Loucy (cell line): ENCODE data around the gene RPN1.

Experiments used
- H2AFZ ChIP-seq: fragments of 200-600 bp; sonication (generic); 2 replicates; pipeline ENCODE4 v1.6.0; 2016; ENCODE audit warnings: antibody characterized with exemption, mild to moderate bottlenecking, low read length, moderate library complexity
- H3F3A ChIP-seq: fragments of 200-600 bp; 2 replicates; pipeline ENCODE4 v1.6.0; 2016; ENCODE audit warnings: antibody characterized with exemption, low read depth, mild to moderate bottlenecking
- H3K27me3 ChIP-seq: fragments of 200-600 bp; sonication (generic); 2 replicates; pipeline ENCODE4 v1.6.1; 2014; ENCODE audit warnings: low read length, mild to moderate bottlenecking; ENCODE audit not compliant: insufficient read depth, poor library complexity, severe bottlenecking
- H3K36me3 ChIP-seq: fragments of 200-600 bp; sonication (generic); 2 replicates; pipeline ENCODE4 v1.6.1; 2016; ENCODE audit warnings: low read length; ENCODE audit not compliant: insufficient read depth
- H3K4me1 ChIP-seq: fragments of 200-600 bp; sonication (generic); 2 replicates; pipeline ENCODE4 v1.5.1; 2014; ENCODE audit warnings: low read length, mild to moderate bottlenecking; ENCODE audit not compliant: insufficient read depth, poor library complexity, severe bottlenecking
- H3K4me2 ChIP-seq: fragments of 200-600 bp; sonication (generic); 2 replicates; pipeline ENCODE4 v1.6.0; 2014; ENCODE audit warnings: antibody characterized with exemption, low read length, low read depth, mild to moderate bottlenecking; ENCODE audit not compliant: poor library complexity, severe bottlenecking
- H3K4me3 ChIP-seq: fragments of 200-600 bp; sonication (generic); 2 replicates; pipeline ENCODE4 v1.5.1; 2014; ENCODE audit warnings: low read length, mild to moderate bottlenecking, mixed read lengths; ENCODE audit not compliant: poor library complexity, severe bottlenecking
- H3K79me2 ChIP-seq: fragments of 200-600 bp; sonication (generic); 2 replicates; pipeline ENCODE4 v1.6.1; 2014; ENCODE audit warnings: low read length; ENCODE audit not compliant: insufficient read depth
- H3K9ac ChIP-seq: fragments of 200-600 bp; sonication (generic); 2 replicates; pipeline ENCODE4 v1.6.0; 2014; ENCODE audit warnings: mild to moderate bottlenecking, low read depth, low read length, moderate library complexity; ENCODE audit not compliant: poor library complexity, severe bottlenecking
- H3K9me2 ChIP-seq: fragments of 200-600 bp; sonication (generic); replicated peaks from 2 replicates; pipeline ENCODE4 v1.6.1; 2016; ENCODE audit warnings: low read depth, low read length, mixed read lengths
- H3K9me3 ChIP-seq: fragments of 200-600 bp; sonication (generic); 2 replicates; pipeline ENCODE4 v1.6.1; 2014; ENCODE audit warnings: mild to moderate bottlenecking, antibody characterized with exemption, low read length, low read depth; ENCODE audit not compliant: insufficient read depth
- H4K20me1 ChIP-seq: fragments of 200-600 bp; sonication (generic); 2 replicates; pipeline ENCODE4 v1.6.0; 2014; ENCODE audit warnings: antibody characterized with exemption, low read length, mild to moderate bottlenecking; ENCODE audit not compliant: insufficient read depth, poor library complexity, severe bottlenecking
- EZH2phosphoT487 ChIP-seq: fragments of 200-600 bp; IDR thresholded peaks from 2 replicates; pipeline ENCODE4 v1.6.1; 2018; ENCODE audit warnings: antibody characterized with exemption, mild to moderate bottlenecking, moderate library complexity, borderline replicate concordance
- TF ChIP-seq, protein P1 (sequence below): fragments of 200-600 bp; sonication (generic); conservative IDR thresholded peaks from 2 replicates; pipeline ENCODE4 v1.5.1; 2014; ENCODE audit warnings: mild to moderate bottlenecking, antibody characterized with exemption, low read length

RPN1 gene

DNA sequence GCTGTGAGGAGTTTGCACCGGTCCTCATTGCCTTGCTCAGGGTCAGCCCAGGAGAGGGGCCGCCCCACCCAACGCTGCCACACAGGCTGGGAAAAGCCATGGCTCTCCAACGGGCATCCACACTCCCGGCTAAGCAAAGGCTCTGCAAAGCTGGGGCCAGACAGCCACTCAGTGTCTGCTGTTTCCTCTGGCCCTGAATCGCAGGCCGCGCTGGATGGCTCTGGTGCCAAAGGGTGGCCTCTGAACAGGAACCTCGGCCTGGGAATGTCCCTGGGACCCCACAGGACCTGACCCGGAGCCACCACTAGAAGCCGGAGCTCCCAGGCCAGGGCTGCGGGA lies 42.9 kb downstream of the RPN1 start:
- Histone ChIP-seq H3K27me3 (no peaks in the 10 kb centered on the region), H3K4me3 (no peak overlapping the region), H3K4me1 (no peaks in the 10 kb centered on the region), H3K36me3 (no peaks in the 10 kb centered on the region), H3K79me2 (no peaks in the 10 kb centered on the region), H3K9ac (no peak overlapping the region), H3K9me3 (no peaks in the 10 kb centered on the region), H4K20me1 (no peaks in the 10 kb centered on the region), H3K4me2 (no peak overlapping the region), H3K9me2 (no peaks in the 10 kb centered on the region), H2AFZ (no peak overlapping the region), H3F3A (no peaks in the 10 kb centered on the region)
- TF ChIP-seq, protein P1, sequence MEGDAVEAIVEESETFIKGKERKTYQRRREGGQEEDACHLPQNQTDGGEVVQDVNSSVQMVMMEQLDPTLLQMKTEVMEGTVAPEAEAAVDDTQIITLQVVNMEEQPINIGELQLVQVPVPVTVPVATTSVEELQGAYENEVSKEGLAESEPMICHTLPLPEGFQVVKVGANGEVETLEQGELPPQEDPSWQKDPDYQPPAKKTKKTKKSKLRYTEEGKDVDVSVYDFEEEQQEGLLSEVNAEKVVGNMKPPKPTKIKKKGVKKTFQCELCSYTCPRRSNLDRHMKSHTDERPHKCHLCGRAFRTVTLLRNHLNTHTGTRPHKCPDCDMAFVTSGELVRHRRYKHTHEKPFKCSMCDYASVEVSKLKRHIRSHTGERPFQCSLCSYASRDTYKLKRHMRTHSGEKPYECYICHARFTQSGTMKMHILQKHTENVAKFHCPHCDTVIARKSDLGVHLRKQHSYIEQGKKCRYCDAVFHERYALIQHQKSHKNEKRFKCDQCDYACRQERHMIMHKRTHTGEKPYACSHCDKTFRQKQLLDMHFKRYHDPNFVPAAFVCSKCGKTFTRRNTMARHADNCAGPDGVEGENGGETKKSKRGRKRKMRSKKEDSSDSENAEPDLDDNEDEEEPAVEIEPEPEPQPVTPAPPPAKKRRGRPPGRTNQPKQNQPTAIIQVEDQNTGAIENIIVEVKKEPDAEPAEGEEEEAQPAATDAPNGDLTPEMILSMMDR: no peak
- TF ChIP-seq EZH2phosphoT487: no peak

DNA sequence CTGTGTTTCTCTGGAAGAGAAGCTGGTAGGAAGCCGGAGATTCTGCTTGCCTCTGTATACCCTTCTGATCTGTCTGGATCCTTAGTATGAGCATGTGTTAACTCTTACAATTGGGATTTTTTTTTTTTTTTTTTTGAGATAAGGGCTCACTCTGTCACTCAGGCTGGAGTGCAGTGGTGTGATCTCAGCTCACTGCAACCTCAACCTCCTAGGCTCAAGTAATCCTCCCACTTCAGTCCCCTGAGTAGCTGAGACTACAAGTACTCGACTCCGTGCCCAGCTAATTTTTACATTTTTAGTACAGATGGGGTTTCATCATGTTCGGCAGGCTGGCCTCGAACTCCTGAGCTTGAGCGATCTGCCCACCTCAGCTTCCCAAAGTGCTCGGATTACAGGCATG lies 44.5 kb downstream of the RPN1 start:
- H3K4me3 ChIP-seq: no peak overlapping the region
- H3K79me2 ChIP-seq: no peaks in the 10 kb centered on the region
- H3F3A ChIP-seq: no peaks in the 10 kb centered on the region
- no peaks in the 10 kb centered on the region for H4K20me1 ChIP-seq
- no peaks in the 10 kb centered on the region for H3K27me3 ChIP-seq
- no peaks in the 10 kb centered on the region for H3K9me2 ChIP-seq
- TF ChIP-seq, protein P1: no peak
- no peak for TF ChIP-seq EZH2phosphoT487
- H3K9me3 ChIP-seq: no peaks in the 10 kb centered on the region
- H3K9ac ChIP-seq: no peak overlapping the region
- H3K4me1 ChIP-seq: no peaks in the 10 kb centered on the region
- H3K36me3 ChIP-seq: no peaks in the 10 kb centered on the region
- H2AFZ ChIP-seq: no peak overlapping the region
- no peak overlapping the region for H3K4me2 ChIP-seq

DNA sequence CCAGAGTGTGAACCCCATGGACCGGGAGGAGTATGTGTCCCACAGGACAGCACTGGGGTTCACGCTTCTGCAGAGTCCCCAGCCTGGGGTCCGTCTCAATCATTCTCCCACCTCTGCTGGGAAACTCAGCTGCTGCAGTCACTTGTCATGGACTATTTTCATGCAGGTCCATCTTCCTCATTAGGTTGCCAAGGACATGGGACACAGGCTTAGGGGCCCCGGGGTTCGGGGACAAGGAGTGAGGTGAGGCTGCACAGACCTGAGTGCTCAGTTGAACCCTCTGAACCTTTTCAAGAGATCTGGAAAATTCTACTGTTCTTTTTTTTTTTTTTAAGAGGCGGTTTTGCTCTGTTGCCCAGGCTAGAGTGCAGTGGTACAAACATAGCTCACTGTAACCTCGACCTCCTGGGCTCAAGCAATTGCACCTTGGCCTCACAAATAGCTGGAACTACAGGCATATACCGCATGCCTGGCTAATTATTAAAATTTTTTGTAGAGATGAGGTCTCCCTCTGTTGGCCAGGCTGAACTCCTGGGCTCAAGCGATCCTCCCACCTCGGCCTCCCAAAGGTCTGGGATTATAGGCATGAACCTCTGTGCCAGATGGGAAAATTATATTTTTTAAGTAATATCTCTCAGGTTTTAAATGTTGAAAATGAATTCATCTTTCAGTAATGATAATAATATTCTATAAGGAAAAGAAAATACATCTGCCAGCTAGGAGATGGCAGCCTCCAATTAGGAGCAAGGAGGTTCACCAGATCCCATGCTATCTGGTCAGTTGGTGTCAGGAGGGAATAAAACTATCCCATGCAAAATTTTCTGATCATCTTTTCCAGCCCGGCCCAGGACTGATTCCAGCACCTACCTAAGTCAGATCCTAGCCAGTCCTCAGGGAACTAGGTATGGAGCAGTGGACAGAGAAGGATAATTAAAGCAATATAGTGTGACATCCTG lies 45.2 kb downstream of the RPN1 start:
- Histone ChIP-seq H3K4me1 (no peaks in the 10 kb centered on the region), H3K9ac (no peak overlapping the region)

More for the DNA sequence above, 45.2 kb downstream of the RPN1 start:
- no peaks in the 10 kb centered on the region for H4K20me1 ChIP-seq
- H3K4me3 ChIP-seq: no peak overlapping the region
- H3K9me3 ChIP-seq: no peaks in the 10 kb centered on the region
- H3K4me2 ChIP-seq: no peak overlapping the region
- no peaks in the 10 kb centered on the region for H3K36me3 ChIP-seq
- no peak overlapping the region for H2AFZ ChIP-seq
- TF ChIP-seq EZH2phosphoT487: no peak
- TF ChIP-seq, protein P1: no peak
- no peaks in the 10 kb centered on the region for H3K79me2 ChIP-seq
- no peaks in the 10 kb centered on the region for H3F3A ChIP-seq
- no peaks in the 10 kb centered on the region for H3K9me2 ChIP-seq
- no peaks in the 10 kb centered on the region for H3K27me3 ChIP-seq
